RWPE2 (cell line): ENCODE data around the gene C2orf80.

Experiments
- ATAC-seq: fragments of 200-7000 bp; cut with Tn5 transposase; 3 replicates; pipeline ENCODE4 v1.9.1; 2021; ENCODE audit warnings: low read depth
- DNase-seq: peaks from one replicate; pipeline ENCODE4 v3.0.0-alpha.2; 2020; ENCODE audit warnings: low spot score
- H3K27ac ChIP-seq: fragments of 450-650 bp; 2 replicates; pipeline ENCODE4 v1.5.1; 2017; ENCODE audit warnings: mild to moderate bottlenecking; ENCODE audit not compliant: poor library complexity, severe bottlenecking
- H3K27me3 ChIP-seq: fragments of 250-450 bp; sonication (Bioruptor Pico); 2 replicates; pipeline ENCODE4 v1.5.1; 2021; ENCODE audit warnings: mild to moderate bottlenecking, moderate library complexity; ENCODE audit not compliant: insufficient read depth, poor library complexity, severe bottlenecking
- H3K36me3 ChIP-seq: fragments of 250-450 bp; sonication (Bioruptor Pico); 2 replicates; pipeline ENCODE4 v1.5.1; 2020; ENCODE audit warnings: low read depth, mild to moderate bottlenecking, moderate library complexity
- H3K4me1 ChIP-seq: fragments of 250-450 bp; sonication (Bioruptor Pico); 2 replicates; pipeline ENCODE4 v1.5.1; 2021; ENCODE audit warnings: mild to moderate bottlenecking, moderate library complexity; ENCODE audit not compliant: insufficient read depth, poor library complexity, severe bottlenecking
- H3K4me3 ChIP-seq: fragments of 250-450 bp; sonication (Bioruptor Pico); 2 replicates; pipeline ENCODE4 v1.5.1; 2021; ENCODE audit warnings: mild to moderate bottlenecking, moderate library complexity; ENCODE audit not compliant: severe bottlenecking
- H3K9me3 ChIP-seq: fragments of 250-450 bp; sonication (Bioruptor Pico); 2 replicates; pipeline ENCODE4 v1.5.1; 2021; ENCODE audit warnings: mild to moderate bottlenecking, moderate library complexity; ENCODE audit not compliant: severe bottlenecking
- TF ChIP-seq, protein P1 (sequence below): fragments of 450-650 bp; IDR thresholded peaks from one replicate; pipeline ENCODE4 v1.5.1; 2017; ENCODE audit warnings: mild to moderate bottlenecking, moderate library complexity; ENCODE audit not compliant: poor library complexity, severe bottlenecking

The C2orf80 gene

GRCh38 chr2:208135794-208136715 lies 53.8 kb downstream of the C2orf80 start:
- Histone ChIP-seq H3K4me3 (no peak overlapping the region), H3K36me3 (no peaks in the 10 kb centered on the region), H3K27me3 (no peaks in the 10 kb centered on the region), H3K27ac (no peak overlapping the region), H3K9me3 (no peaks in the 10 kb centered on the region), H3K4me1 (no peaks in the 10 kb centered on the region)
- ATAC-seq: no peak
- DNase-seq: no peak
- TF ChIP-seq, protein P1, sequence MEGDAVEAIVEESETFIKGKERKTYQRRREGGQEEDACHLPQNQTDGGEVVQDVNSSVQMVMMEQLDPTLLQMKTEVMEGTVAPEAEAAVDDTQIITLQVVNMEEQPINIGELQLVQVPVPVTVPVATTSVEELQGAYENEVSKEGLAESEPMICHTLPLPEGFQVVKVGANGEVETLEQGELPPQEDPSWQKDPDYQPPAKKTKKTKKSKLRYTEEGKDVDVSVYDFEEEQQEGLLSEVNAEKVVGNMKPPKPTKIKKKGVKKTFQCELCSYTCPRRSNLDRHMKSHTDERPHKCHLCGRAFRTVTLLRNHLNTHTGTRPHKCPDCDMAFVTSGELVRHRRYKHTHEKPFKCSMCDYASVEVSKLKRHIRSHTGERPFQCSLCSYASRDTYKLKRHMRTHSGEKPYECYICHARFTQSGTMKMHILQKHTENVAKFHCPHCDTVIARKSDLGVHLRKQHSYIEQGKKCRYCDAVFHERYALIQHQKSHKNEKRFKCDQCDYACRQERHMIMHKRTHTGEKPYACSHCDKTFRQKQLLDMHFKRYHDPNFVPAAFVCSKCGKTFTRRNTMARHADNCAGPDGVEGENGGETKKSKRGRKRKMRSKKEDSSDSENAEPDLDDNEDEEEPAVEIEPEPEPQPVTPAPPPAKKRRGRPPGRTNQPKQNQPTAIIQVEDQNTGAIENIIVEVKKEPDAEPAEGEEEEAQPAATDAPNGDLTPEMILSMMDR: no peak

DNA sequence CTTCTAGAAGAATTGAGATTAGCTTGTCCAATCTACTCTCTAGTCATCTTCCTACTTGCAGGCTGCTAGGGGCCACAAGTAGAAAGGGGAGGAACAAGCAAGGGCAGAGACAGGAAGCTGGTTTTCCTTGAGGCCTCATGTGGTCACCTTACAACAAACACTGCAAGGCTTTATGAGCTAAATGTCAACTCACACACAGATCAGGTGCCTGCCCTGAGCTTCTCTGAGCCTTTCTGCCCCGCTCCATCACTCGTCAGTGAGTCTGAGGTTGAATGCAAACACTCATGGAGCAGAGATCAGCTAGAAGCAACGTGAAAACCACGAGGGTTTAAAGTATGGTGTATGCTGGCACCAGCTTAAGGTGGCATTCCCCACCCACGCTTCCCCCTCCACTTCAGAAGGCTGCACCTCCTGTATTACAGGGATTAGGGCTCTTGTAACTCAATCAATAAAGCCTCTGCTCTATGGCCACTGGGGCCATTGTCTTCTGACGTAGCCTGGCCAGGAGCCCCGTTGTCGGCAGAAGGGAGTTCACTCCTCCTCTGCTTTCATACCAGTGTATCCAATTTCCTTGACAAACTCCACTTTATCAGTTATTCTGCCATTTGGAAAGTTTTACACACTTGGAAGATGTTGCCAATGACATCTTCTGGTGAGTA lies 54.8 kb downstream of the C2orf80 start:
- H3K27me3 ChIP-seq: no peaks in the 10 kb centered on the region
- H3K4me1 ChIP-seq: peaks cover 4% of the 10 kb centered on the region
- ATAC-seq (no peak), DNase-seq (no peak)
- no peaks in the 10 kb centered on the region for H3K9me3 ChIP-seq
- TF ChIP-seq, protein P1: no peak
- H3K27ac ChIP-seq: no peak overlapping the region
- H3K36me3 ChIP-seq: no peaks in the 10 kb centered on the region
- H3K4me3 ChIP-seq: no peak overlapping the region

GRCh38 chr2:208130712-208131110 lies 59.1 kb downstream of the C2orf80 start:
- no peaks in the 10 kb centered on the region for H3K27me3 ChIP-seq
- no peak overlapping the region for H3K4me3 ChIP-seq
- H3K9me3 ChIP-seq: no peaks in the 10 kb centered on the region
- H3K36me3 ChIP-seq: no peaks in the 10 kb centered on the region
- TF ChIP-seq, protein P1: no peak
- H3K4me1 ChIP-seq: peaks cover 7% of the 10 kb centered on the region
- DNase-seq (no peak), ATAC-seq (no peak)
- peak overlapping the region; percentile 50 for H3K27ac ChIP-seq

DNA sequence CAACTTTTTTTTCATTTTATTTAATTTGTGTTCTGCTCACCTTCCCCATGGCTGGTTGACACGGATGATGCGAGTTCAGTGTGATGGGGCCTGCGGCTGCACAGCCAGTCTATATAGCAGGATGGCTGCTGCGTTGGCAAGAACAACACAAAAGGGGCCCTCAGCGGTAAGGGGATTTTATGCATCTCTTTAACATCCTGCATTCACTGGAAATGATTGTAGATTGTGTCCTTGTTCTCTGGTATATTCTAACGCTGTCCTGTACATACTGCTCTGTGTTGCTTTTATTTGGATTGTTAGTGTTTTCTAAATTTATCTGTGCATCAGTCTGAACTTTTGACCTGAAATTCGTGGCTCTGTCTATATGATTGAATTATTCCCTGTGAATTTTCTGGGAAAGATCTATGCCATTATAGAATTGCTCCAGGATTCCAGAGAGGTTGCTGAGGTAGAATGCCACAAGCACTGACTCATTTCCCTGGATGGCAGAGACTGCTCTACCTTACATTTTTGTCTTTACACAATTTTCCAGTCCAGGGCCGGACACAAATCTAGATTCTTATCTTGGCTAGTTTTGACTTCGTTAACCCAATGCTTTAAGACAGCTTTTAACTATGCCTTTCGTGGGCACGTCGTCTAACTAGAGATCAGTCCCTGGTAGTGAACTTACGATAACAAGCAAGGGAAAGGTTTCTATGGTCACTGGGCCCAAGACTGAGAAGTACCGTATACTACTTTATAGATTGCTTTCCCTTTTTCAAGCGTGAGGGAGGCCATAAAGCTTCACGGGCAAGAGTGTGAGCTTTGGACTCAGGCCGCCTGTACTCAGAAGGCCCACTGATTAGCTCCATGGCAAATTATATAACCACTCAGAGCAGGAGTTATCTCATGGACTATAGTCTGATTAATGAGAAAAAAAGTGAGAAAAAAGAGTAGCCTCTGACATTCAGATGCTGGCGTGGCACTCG lies 59.8 kb downstream of the C2orf80 start, which contains the start of gene CRYGC:
TSS of gene CRYGC (minus strand) at position 85 of the 968 bp plus-strand sequence. CDS start at position 49, 36 bp downstream.
- no peaks in the 10 kb centered on the region for H3K36me3 ChIP-seq

More for the DNA sequence above, 59.8 kb downstream of the C2orf80 start, which contains the start of gene CRYGC:
- DNase-seq (no peak), ATAC-seq (peak; percentile 97)
- TF ChIP-seq, protein P1: no peak
- no peaks in the 10 kb centered on the region for H3K9me3 ChIP-seq
- H3K4me3 ChIP-seq: no peak within 1 kb of the TSS
- H3K27me3 ChIP-seq: no peaks in the 10 kb centered on the region
- H3K4me1 ChIP-seq: peaks cover 7% of the 10 kb centered on the region
- H3K27ac ChIP-seq: peak within 1 kb of the TSS; percentile 50
